Nephron progenitor cell (in vitro differentiated cells): ENCODE measurements around the gene KLF7.
"Not testable (repeated sequence)": the region's sequence is repeated elsewhere in the genome, so short reads cannot be mapped to it uniquely, and the experiment has no call there.

ENCODE experiments used
- DNase-seq: peaks from one replicate; pipeline ENCODE4 v3.0.0; 2021
- H3K27ac Mint-ChIP-seq: 2 replicates; pipeline ENCODE4 v1.8.0; 2021; ENCODE audit warnings: mild to moderate bottlenecking, moderate library complexity, mixed read lengths
- H3K27me3 Mint-ChIP-seq: 2 replicates; pipeline ENCODE4 v1.8.0; 2021; ENCODE audit warnings: mild to moderate bottlenecking, low read depth, mixed read lengths; ENCODE audit not compliant: poor library complexity
- H3K36me3 Mint-ChIP-seq: 2 replicates; pipeline ENCODE4 v1.8.0; 2021; ENCODE audit warnings: low read depth, mixed read lengths
- H3K4me1 Mint-ChIP-seq: 2 replicates; pipeline ENCODE4 v1.8.0; 2021; ENCODE audit warnings: mixed read lengths
- H3K4me3 Mint-ChIP-seq: 2 replicates; pipeline ENCODE4 v1.8.0; 2021; ENCODE audit warnings: mild to moderate bottlenecking, moderate library complexity, mixed read lengths
- H3K9me3 Mint-ChIP-seq: 2 replicates; pipeline ENCODE4 v1.8.0; 2021; ENCODE audit warnings: mild to moderate bottlenecking, moderate library complexity, mixed read lengths
- TF ChIP-seq, protein P1 (sequence below): fragments of 200-600 bp; sonication (generic); IDR thresholded peaks from 2 replicates; pipeline ENCODE4 v1.5.0; 2021; ENCODE audit warnings: antibody characterized with exemption

Gene KLF7

DNA sequence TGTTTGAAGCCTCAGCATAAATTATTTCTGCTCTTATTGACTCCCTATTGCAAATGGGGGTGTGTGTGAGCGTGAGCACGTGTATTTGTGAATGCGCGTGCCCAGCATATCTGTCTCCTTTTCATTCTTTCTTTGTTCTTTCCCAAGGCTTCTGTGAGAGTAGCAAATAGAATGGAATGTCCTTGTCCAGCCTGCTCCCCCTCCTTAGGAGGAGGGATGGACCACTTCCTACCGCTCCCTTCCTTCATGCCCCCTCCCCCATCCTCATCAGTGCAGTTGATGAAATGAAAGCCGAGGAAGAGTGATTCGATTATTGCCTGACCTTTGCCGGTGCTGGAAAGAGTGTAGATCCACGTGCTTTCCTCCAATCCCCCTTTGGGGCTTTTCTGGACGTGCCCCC lies 124.5 kb downstream of the KLF7 start:
- peaks cover 9% of the 10 kb centered on the region for H3K27me3 Mint-ChIP-seq
- H3K36me3 Mint-ChIP-seq, result no peaks in the 10 kb centered on the region
- H3K4me3 Mint-ChIP-seq, result peak overlapping the region; percentile 2
- no peak overlapping the region for H3K27ac Mint-ChIP-seq
- no peaks in the 10 kb centered on the region for H3K9me3 Mint-ChIP-seq
- no peak for DNase-seq
- TF ChIP-seq, protein P1, sequence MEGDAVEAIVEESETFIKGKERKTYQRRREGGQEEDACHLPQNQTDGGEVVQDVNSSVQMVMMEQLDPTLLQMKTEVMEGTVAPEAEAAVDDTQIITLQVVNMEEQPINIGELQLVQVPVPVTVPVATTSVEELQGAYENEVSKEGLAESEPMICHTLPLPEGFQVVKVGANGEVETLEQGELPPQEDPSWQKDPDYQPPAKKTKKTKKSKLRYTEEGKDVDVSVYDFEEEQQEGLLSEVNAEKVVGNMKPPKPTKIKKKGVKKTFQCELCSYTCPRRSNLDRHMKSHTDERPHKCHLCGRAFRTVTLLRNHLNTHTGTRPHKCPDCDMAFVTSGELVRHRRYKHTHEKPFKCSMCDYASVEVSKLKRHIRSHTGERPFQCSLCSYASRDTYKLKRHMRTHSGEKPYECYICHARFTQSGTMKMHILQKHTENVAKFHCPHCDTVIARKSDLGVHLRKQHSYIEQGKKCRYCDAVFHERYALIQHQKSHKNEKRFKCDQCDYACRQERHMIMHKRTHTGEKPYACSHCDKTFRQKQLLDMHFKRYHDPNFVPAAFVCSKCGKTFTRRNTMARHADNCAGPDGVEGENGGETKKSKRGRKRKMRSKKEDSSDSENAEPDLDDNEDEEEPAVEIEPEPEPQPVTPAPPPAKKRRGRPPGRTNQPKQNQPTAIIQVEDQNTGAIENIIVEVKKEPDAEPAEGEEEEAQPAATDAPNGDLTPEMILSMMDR, result no peak
- H3K4me1 Mint-ChIP-seq, result peaks cover 28% of the 10 kb centered on the region

DNA sequence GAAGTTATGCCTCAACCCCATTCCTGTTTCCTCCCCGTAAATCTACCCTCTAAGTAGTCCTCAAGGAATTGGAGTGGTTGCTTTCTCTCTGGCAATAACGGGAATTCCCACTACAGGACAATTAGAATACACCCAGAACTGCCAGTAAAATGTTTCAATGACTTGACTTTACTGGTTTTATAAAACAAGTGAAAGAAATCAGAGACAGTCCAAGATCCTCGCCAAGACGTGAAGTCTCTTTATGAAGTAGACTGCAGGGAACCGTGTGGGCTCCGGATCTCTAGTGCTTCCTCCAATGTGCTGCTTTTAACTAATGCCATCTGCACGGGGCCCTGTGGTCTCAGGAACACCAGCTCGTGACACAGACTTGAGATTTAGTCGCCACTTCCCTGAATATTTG lies 125.1 kb downstream of the KLF7 start:
- no peaks in the 10 kb centered on the region for H3K9me3 Mint-ChIP-seq
- TF ChIP-seq, protein P1, result no peak
- H3K4me3 Mint-ChIP-seq, result no peak overlapping the region
- peaks cover 31% of the 10 kb centered on the region for H3K4me1 Mint-ChIP-seq
- no peak overlapping the region for H3K27ac Mint-ChIP-seq
- H3K36me3 Mint-ChIP-seq, result no peaks in the 10 kb centered on the region
- H3K27me3 Mint-ChIP-seq, result peaks cover 6% of the 10 kb centered on the region
- no peak for DNase-seq

DNA sequence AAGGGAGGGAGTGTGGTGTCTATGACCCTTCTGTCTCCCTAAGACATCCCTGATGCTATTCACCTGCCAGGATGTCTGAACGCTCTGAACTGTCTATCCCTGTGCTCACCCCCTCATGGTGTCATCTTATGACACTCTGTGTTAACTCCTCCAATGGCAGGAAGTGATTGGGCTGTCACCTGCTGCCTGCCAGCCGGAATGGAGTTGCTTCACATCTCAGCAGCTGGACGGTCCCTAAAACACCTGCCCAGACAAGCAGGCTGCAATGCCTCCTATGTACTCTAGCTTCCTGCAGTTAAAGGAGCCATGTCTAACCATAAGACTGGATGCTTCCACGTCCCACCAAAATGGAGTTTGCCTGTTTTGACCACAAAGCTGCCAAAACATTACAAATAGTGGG lies 126.5 kb downstream of the KLF7 start:
- Mint-ChIP-seq H3K36me3 (no peaks in the 10 kb centered on the region), H3K27me3 (peaks cover 6% of the 10 kb centered on the region), H3K4me3 (no peak overlapping the region), H3K9me3 (peaks cover 3% of the 10 kb centered on the region), H3K4me1 (peaks cover 31% of the 10 kb centered on the region), H3K27ac (peak overlapping the region; percentile 6)
- TF ChIP-seq, protein P1, result no peak
- no peak for DNase-seq

DNA sequence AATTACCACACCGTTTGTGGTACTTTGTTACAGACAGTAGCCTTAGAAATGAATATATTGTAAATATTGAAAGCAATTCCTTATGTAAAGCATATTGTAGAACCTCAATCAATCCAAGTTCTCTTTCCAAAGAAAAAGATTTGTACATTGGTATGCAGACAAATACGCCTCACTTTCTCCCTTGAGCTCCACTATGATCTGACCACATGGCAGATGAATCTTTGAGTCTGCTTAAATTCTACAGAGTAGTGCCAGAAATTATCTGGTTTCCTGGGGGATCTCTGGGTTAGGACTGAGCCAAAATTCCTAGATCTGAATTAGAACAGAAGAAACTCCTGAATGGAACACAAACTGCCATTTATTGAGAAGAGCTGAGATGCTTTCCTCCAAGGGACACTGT lies 127.4 kb downstream of the KLF7 start:
- no peak for DNase-seq
- H3K36me3 Mint-ChIP-seq, result no peaks in the 10 kb centered on the region
- no peak overlapping the region for H3K4me3 Mint-ChIP-seq
- peaks cover 6% of the 10 kb centered on the region for H3K27me3 Mint-ChIP-seq
- peaks cover 31% of the 10 kb centered on the region for H3K4me1 Mint-ChIP-seq
- TF ChIP-seq, protein P1, result no peak
- H3K27ac Mint-ChIP-seq, result no peak overlapping the region
- H3K9me3 Mint-ChIP-seq, result peaks cover 12% of the 10 kb centered on the region

DNA sequence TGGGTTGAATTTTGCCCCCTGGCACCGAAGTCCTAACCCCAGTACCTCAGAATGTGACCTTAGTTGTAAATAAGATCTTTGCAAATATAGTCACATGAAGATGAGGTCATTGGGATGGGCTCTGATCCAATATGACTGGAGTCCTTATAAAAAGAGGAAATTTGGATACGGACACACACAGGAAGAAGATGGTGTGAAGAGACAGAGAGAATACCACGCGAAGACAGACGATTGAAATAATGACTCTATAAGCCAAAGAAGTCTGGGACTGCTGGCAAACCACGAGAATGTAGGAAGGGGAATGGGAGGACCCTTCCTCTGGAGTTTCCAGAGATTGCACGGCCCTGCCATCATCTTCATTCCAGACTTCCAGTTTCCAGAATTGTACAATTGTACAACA lies 127.9 kb downstream of the KLF7 start:
- peaks cover 31% of the 10 kb centered on the region for H3K4me1 Mint-ChIP-seq
- DNase-seq, result no peak
- peaks cover 6% of the 10 kb centered on the region for H3K27me3 Mint-ChIP-seq
- H3K36me3 Mint-ChIP-seq, result no peaks in the 10 kb centered on the region
- peaks cover 16% of the 10 kb centered on the region for H3K9me3 Mint-ChIP-seq
- H3K27ac Mint-ChIP-seq, result no peak overlapping the region
- TF ChIP-seq, protein P1, result no peak
- no peak overlapping the region for H3K4me3 Mint-ChIP-seq

DNA sequence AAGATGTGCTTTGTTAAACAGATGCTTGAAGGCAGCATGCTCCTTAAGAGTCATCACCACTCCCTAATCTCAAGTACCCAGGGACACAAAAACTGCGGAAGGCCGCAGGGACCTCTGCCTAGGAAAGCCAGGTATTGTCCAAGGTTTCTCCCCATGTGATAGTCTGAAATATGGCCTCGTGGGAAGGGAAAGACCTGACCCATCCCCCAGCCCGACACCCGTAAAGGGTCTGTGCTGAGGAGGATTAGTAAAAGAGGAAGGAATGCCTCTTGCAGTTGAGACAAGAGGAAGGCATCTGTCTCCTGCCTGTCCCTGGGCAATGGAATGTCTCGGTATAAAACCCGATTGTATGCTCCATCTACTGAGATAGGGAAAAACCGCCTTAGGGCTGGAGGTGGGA lies 128.7 kb downstream of the KLF7 start:
- not testable (repeated sequence) for DNase-seq
- H3K9me3 Mint-ChIP-seq, result peaks cover 22% of the 10 kb centered on the region

More for the DNA sequence above, 128.7 kb downstream of the KLF7 start:
- H3K27ac Mint-ChIP-seq, H3K27me3 Mint-ChIP-seq, H3K36me3 Mint-ChIP-seq, H3K4me3 Mint-ChIP-seq: not testable (repeated sequence)
- H3K4me1 Mint-ChIP-seq, result peaks cover 31% of the 10 kb centered on the region
